Hair follicle dermal papilla cell (primary cell): ENCODE measurements around the gene S1PR5. TPM values are rescaled to one million over a fixed set of nuclear protein-coding genes. Genes with fewer than 3 reads are reported as not detected.

ENCODE experiments used
- small RNA-seq: library from RNA; depleted of rRNA; stranded (forward); fragments of <200 nt; gene quantifications from one replicate; pipeline ENCODE3, GENCODE V24; 2012
- total RNA-seq: library from RNA; depleted of rRNA; stranded (reverse); fragments of >200 nt; gene quantifications from 2 replicates; pipeline ENCODE4 v1.2.3, GENCODE V29; 2012

S1PR5 gene, protein sequence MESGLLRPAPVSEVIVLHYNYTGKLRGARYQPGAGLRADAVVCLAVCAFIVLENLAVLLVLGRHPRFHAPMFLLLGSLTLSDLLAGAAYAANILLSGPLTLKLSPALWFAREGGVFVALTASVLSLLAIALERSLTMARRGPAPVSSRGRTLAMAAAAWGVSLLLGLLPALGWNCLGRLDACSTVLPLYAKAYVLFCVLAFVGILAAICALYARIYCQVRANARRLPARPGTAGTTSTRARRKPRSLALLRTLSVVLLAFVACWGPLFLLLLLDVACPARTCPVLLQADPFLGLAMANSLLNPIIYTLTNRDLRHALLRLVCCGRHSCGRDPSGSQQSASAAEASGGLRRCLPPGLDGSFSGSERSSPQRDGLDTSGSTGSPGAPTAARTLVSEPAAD
- total RNA-seq: not detected in 2 replicates

DNA sequence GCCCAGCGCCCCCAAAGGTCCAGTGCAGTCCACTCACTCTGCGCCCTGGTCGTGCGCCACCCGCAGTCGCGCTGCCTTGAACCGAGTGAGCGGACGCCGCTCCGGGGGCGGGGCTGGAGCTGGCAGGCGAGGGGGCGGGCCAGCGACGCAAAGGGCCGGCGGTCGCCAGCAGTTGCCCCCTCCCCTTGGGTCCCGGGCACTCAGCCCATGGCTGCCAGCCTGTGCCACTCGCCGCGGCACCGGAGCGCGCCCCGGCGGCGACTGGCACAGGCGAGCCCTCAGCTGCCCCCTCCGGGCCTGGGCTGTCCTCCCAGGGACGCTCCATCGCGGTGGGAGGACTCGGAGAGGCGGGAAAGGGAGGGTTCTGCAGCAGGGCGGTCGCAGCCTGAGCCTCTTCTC lies at the start of gene S1PR5:
Gene S1PR5 (minus strand): TSS at position 87 of the 399 bp plus-strand sequence. CDS start 2,436 bp downstream, outside the sequence.

DNA sequence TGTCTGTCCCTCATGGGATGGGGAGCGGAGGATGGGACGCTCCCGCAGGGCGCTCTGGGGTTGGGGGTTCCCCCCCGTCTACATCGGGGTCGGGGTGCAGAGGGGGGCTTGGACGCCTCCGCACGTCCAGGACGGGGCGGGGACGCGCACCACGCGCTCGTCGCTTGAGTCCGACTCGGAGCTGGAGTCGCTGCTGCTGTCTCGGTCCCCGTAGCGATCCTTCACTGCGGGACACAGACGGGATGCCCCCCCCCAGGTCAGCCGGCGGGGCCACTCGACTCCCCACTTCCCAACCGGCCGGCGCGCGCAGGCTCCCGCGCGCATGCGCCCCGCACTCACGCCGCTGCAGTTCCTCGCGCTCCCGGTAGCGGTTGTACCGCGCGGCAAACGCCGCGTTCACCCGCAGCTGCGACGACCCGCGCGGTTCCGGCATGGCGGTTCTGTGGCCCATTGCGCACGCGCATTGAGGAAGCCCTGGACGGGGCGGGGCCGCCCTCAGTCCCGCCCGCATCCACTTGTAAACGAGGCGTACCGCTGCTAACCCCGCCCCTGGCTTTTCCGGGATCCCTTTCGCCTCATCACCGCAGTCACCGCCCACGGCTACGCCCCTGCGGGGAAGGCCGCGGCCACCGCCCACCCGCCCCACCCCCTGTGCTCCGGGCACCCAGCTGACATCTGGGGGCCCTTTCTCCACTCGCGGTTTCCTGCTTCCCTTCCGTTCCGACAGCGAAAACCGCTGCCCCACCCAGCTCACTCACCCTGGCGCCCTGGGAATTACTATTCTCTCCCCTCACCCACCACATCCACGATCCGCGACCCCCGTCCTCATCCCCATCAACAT lies 48.5 kb upstream of the S1PR5 start, which contains the start of gene KRI1:
Gene KRI1 (minus strand): TSS at position 444 of the 841 bp plus-strand sequence. CDS start 11 bp downstream, at position 433.

DNA sequence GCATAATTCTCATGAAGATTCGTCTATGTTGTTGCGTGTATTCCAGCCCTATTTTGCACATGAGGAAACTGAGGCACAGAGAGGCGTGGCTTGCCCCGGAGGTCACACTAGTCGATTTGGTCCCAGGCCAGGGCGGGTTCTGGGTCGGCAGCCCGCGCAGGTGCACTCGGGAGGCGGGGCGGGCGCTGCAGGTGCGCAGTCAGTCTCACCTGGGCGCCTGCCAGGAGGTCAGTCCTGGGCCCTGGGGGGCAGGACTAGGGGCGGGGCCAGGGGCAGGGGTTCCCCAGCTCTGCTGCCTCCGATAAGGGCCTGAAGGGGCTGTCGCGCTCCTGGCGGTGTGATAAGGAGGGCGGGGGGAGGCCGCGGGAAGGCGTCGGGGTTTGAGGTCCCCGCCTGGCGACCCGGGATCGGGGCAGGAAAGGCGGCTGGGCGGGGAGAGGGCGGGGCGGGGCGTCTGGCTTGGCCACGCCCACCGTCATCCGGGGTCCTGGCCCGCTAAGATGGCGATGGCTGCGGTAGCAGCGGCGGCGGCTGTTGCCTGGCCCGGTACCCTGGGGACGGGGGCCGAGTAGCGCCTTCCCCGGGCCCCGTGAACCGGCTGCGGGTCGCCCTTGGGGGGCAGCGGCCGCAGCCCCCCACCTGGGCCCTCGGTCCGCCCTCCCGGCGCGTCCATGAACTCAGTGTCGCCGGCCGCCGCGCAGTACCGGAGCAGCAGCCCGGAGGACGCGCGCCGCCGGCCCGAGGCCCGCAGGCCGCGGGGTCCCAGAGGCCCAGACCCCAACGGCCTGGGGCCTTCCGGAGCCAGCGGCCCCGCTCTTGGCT lies 26.4 kb upstream of the S1PR5 start, which contains the start of gene ATG4D:
Gene ATG4D (plus strand): TSS at position 485 of the 822 bp plus-strand sequence. CDS start 187 bp downstream, at position 672.

DNA sequence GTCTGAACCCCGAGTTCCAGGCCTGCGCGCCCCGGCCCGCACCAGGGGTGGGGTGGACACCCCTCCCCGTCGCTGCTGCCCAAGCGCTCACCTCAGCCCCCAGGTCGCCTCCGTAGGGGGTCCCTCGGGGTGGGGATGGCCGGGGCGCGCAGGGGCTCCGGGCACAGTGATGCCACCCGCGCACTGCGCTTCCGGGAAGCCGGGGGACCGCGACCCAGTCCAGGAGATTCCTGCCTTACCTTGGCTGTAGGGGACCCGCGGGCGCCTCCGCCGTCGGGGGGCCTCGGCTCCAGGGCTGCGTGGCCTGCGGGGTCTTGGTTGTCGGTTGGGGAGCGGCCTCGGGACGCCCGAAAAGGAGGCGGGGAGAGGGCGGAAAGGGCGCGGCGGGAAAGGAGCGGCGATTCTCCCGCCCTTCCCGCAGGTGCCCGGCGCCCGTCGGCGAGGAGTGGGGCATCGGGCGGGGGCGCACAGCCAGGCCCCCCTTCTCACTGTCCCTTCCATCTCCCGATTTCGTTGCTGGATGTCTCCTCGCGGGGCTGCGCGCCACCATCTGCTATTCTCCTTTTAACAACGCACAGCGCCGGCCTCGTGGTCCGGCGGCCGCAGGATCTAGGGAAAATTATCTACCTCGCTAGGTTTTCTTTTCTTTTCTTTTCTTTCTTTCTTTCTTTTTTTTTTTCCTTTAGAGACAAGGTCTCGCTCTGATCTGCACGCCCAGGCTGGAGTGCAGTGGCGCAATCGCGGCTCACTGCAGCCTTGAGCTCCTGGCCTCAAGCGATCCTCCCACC lies 14.1 kb downstream of the S1PR5 start, which contains the start of gene KEAP1:
Gene KEAP1 (minus strand): TSS at position 355 of the 788 bp plus-strand sequence. CDS start 3,323 bp downstream, outside the sequence.

Small RNAs within 50 kb of the gene (small RNA-seq; reads per million reads assigned to genes)
- gene MIR1238 (not detected), gene RNU7-140P (not detected)

Other genes starting within 250 kb of the S1PR5 start
- 9.2 and 25.2 TPM in 2 replicates for gene ICAM1, start 246.3 kb downstream of the S1PR5 start, total RNA-seq
- gene ICAM4, start 230.5 kb downstream of the S1PR5 start, total RNA-seq: 0.24 and 0.32 TPM in 2 replicates
- 1.5 TPM in 1 of 2 replicates, not detected in the other for gene ICAM5, start 227.5 kb downstream of the S1PR5 start, total RNA-seq
- gene ZGLP1, start 207.6 kb downstream of the S1PR5 start, total RNA-seq: 0.81 and 1.8 TPM in 2 replicates
- gene FDX2, start 201.4 kb downstream of the S1PR5 start, total RNA-seq: 14.1 and 16.0 TPM in 2 replicates
- gene RAVER1, start 183.9 kb downstream of the S1PR5 start, total RNA-seq: 12.0 and 14.6 TPM in 2 replicates
- gene ICAM3, start 177.8 kb downstream of the S1PR5 start, total RNA-seq: 1.3 and 2.6 TPM in 2 replicates
- gene TYK2, start 136.9 kb downstream of the S1PR5 start, total RNA-seq: 50.0 and 77.2 TPM in 2 replicates
- gene CDC37, start 113.9 kb downstream of the S1PR5 start, total RNA-seq: 114 and 132 TPM in 2 replicates
- gene PDE4A, start 96.9 kb downstream of the S1PR5 start, total RNA-seq: 7.4 and 8.6 TPM in 2 replicates
- gene KEAP1, start 14.1 kb downstream of the S1PR5 start, total RNA-seq: 68.0 and 79.0 TPM in 2 replicates
- 12.6 and 13.3 TPM in 2 replicates for gene ATG4D, start 26.5 kb upstream of the S1PR5 start, total RNA-seq
- 5.8 and 7.9 TPM in 2 replicates for gene KRI1, start 48.6 kb upstream of the S1PR5 start, total RNA-seq
- 3.4 and 5.1 TPM in 2 replicates for gene CDKN2D, start 51.5 kb upstream of the S1PR5 start, total RNA-seq
- not detected in 2 replicates for gene AP1M2, start 69.9 kb upstream of the S1PR5 start, total RNA-seq
- gene SLC44A2, start 108.1 kb upstream of the S1PR5 start, total RNA-seq: 43.8 and 46.9 TPM in 2 replicates
- 90.0 and 112 TPM in 2 replicates for gene ILF3, start 136.9 kb upstream of the S1PR5 start, total RNA-seq
- 21.1 and 21.6 TPM in 2 replicates for gene QTRT1, start 184.0 kb upstream of the S1PR5 start, total RNA-seq
- 125 and 150 TPM in 2 replicates for gene DNM2, start 200.6 kb upstream of the S1PR5 start, total RNA-seq